ENCODE measurements around the gene ATXN2L. TPM values are rescaled to one million over a fixed set of nuclear protein-coding genes. Genes with fewer than 3 reads are reported as not detected.
"Not testable (repeated sequence)": the region's sequence is repeated elsewhere in the genome, so short reads cannot be mapped to it uniquely, and the experiment has no call there.

The ATXN2L gene
- total and polyA plus RNA-seq, 3 donors from 2014 or later, result 242 to 521 (median 345) TPM

- H3K27ac ChIP-seq, result no peak overlapping the region
- WGBS, 2 donors, result 78 to 87% methylated on average over 5 of the region's 5 CpGs
- H3K9me3 ChIP-seq, result no peaks in the 10 kb centered on the region
- no peaks in the 10 kb centered on the region for H3K27me3 ChIP-seq
- no peak overlapping the region for H3K4me3 ChIP-seq
- H3K36me3 ChIP-seq (ENCODE audit: low read depth, missing control alignments), result no peaks in the 10 kb centered on the region
- no peak for DNase-seq
- peaks cover 10% of the 10 kb centered on the region for H3K4me1 ChIP-seq
- intact Hi-C loops (cut with DNase I; ENCODE audit: low total_unique reads), result no loop called here
- TF ChIP-seq, protein P1, sequence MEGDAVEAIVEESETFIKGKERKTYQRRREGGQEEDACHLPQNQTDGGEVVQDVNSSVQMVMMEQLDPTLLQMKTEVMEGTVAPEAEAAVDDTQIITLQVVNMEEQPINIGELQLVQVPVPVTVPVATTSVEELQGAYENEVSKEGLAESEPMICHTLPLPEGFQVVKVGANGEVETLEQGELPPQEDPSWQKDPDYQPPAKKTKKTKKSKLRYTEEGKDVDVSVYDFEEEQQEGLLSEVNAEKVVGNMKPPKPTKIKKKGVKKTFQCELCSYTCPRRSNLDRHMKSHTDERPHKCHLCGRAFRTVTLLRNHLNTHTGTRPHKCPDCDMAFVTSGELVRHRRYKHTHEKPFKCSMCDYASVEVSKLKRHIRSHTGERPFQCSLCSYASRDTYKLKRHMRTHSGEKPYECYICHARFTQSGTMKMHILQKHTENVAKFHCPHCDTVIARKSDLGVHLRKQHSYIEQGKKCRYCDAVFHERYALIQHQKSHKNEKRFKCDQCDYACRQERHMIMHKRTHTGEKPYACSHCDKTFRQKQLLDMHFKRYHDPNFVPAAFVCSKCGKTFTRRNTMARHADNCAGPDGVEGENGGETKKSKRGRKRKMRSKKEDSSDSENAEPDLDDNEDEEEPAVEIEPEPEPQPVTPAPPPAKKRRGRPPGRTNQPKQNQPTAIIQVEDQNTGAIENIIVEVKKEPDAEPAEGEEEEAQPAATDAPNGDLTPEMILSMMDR (IDR thresholded peaks at IDR 0.05), result no peak
- no peak for TF ChIP-seq POLR2A (IDR thresholded peaks at IDR 0.05)
These were observed 2.8 kb upstream of the ATXN2L start for GRCh38 chr16:28820016-28820415.

DNA sequence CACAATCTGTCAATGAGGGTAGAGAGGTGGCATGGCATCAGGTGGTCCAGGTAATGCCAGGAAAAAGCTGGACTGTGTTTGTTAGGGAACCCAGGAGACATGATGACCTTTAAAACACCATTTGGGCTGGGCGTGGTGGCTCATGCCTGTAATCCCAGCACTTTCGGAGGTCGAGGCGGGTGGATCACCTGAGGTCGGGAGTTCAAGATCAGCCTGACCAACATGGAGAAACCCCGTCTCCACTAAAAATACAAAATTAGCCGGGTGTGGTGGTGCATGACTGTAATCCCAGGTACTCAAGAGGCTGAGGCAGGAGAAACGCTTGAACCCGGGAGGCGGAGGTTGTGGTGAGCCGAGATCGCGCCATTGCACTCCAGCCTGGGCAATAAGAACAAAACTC lies 2.3 kb upstream of the ATXN2L start:
- H3K9me3 ChIP-seq; H3K27me3 ChIP-seq; H3K27ac ChIP-seq; intact Hi-C loops (cut with DNase I; ENCODE audit: low total_unique reads); DNase-seq; H3K36me3 ChIP-seq (ENCODE audit: low read depth, missing control alignments); H3K4me3 ChIP-seq: not testable (repeated sequence)
- H3K4me1 ChIP-seq, result peaks cover 16% of the 10 kb centered on the region
- WGBS, 2 donors, result 88 to 92% methylated on average over 13 of the region's 13 CpGs

DNA sequence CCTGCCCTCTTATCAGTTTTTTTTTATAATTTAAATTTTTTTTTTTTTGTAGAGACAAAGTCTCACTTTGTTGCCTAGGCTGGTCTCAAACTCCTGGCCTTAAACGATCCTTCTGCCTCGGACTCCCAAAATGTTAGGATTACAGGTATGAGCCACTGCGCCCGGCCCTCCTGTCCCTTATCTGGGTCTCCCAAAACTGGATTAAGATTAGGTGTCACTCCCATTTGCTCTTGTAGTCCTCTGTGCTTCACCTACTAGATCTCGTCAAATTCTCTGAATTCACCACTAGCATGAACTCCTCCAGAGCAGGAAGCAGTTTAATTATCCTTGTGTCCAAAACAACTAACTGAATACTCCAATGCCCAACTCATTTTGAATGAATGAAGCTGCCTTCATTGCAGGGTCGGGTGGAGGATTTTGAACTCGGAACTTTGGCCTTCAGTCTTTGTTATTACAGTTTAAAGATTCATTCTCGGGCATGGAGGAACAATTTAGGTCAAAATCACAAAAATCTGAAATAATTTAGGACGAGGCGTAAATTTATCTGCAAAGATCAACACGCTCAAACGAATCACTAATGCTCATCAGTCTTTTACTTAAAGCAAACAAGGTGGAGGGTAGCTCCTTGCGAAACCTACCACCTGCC lies 802 bp upstream of the ATXN2L start:
- Histone ChIP-seq H3K4me3 (peak overlapping the region; percentile 74 to 100), H3K4me1 (peaks cover 25% of the 10 kb centered on the region), H3K27ac (peak overlapping the region; percentile 95 to 99), H3K27me3 (no peaks in the 10 kb centered on the region), H3K9me3 (no peaks in the 10 kb centered on the region), H3K36me3 (ENCODE audit: low read depth, missing control alignments) (peaks cover 3% of the 10 kb centered on the region)
- intact Hi-C loops (cut with DNase I; ENCODE audit: low total_unique reads), result no loop called here
- DNase-seq, result no peak
- 20 to 22% methylated on average over 13 of the region's 13 CpGs for WGBS, 2 donors
- TF ChIP-seq, protein P1 (IDR thresholded peaks at IDR 0.05), result no peak
- no peak for TF ChIP-seq POLR2A (IDR thresholded peaks at IDR 0.05)

- intact Hi-C loops (cut with DNase I; ENCODE audit: low total_unique reads), result no loop called here
- 0 to 1% methylated on average over 14 to 23 of the region's 62 CpGs for WGBS, 2 donors
- H3K27me3 ChIP-seq, result no peaks in the 10 kb centered on the region
These were observed 583 bp downstream of the ATXN2L start for GRCh38 chr16:28823291-28823872.

More at GRCh38 chr16:28823291-28823872, 583 bp downstream of the ATXN2L start:
- Histone ChIP-seq H3K4me1 (peaks cover 25% of the 10 kb centered on the region), H3K27ac (peak overlapping the region; percentile 95 to 99), H3K4me3 (peak overlapping the region; percentile 74 to 100), H3K36me3 (ENCODE audit: low read depth, missing control alignments) (peaks cover 3% of the 10 kb centered on the region), H3K9me3 (no peaks in the 10 kb centered on the region)
- no peak for DNase-seq
- no peak for TF ChIP-seq POLR2A (IDR thresholded peaks at IDR 0.05)
- TF ChIP-seq, protein P1 (IDR thresholded peaks at IDR 0.05), result no peak

Measured in testis (tissue), 3 donors.